MM.1S (cell line): ENCODE results near the gene PREX1.

Source experiments
- DNase-seq: peaks from one replicate; pipeline ENCODE4 v3.0.0-alpha.2; 2015
- H2AFZ ChIP-seq: fragments of 300-600 bp; sonication (generic); 2 replicates; pipeline ENCODE4 v1.6.0; 2016; ENCODE audit warnings: antibody characterized with exemption, low read length
- H3F3A ChIP-seq: fragments of 300-600 bp; sonication (generic); 2 replicates; pipeline ENCODE4 v1.6.1; 2016; ENCODE audit warnings: mild to moderate bottlenecking, antibody characterized with exemption, low read length, moderate library complexity, mixed read lengths; ENCODE audit not compliant: insufficient read depth
- H3K27ac ChIP-seq: fragments of 300-600 bp; sonication (generic); 2 replicates; pipeline ENCODE4 v1.5.1; 2016; ENCODE audit warnings: mild to moderate bottlenecking, low read length
- H3K27me3 ChIP-seq: fragments of 300-600 bp; sonication (generic); replicated peaks from 2 replicates; pipeline ENCODE4 v1.6.0; 2016; ENCODE audit warnings: low read length; ENCODE audit not compliant: insufficient read depth
- H3K36me3 ChIP-seq: fragments of 300-600 bp; sonication (generic); replicated peaks from 2 replicates; pipeline ENCODE4 v1.6.1; 2016; ENCODE audit warnings: mild to moderate bottlenecking, low read length, mixed read lengths; ENCODE audit not compliant: insufficient read depth
- H3K4me1 ChIP-seq: fragments of 300-600 bp; sonication (generic); 2 replicates; pipeline ENCODE4 v1.6.1; 2016; ENCODE audit warnings: low read length, mixed read lengths
- H3K4me2 ChIP-seq: fragments of 300-600 bp; sonication (generic); 2 replicates; pipeline ENCODE4 v1.6.0; 2016; ENCODE audit warnings: low read depth, low read length
- H3K4me3 ChIP-seq: fragments of 300-600 bp; sonication (generic); 2 replicates; pipeline ENCODE4 v1.5.1; 2016; ENCODE audit warnings: low read length, mixed read lengths
- H3K79me2 ChIP-seq: fragments of 300-600 bp; sonication (generic); 2 replicates; pipeline ENCODE4 v1.6.1; 2016; ENCODE audit warnings: mixed run types, low read length, mixed read lengths
- H3K9ac ChIP-seq: fragments of 300-600 bp; sonication (generic); 2 replicates; pipeline ENCODE4 v1.6.1; 2016; ENCODE audit warnings: low read length, mixed read lengths
- H3K9me2 ChIP-seq: fragments of 300-600 bp; sonication (generic); replicated peaks from 2 replicates; pipeline ENCODE4 v1.6.1; 2016; ENCODE audit warnings: mild to moderate bottlenecking, low read length, mixed read lengths; ENCODE audit not compliant: insufficient read depth
- H3K9me3 ChIP-seq: fragments of 300-600 bp; sonication (generic); replicated peaks from 2 replicates; pipeline ENCODE4 v1.6.1; 2016; ENCODE audit warnings: mild to moderate bottlenecking, low read length, mixed read lengths; ENCODE audit not compliant: insufficient read depth
- H4K20me1 ChIP-seq: fragments of 300-600 bp; sonication (generic); 2 replicates; pipeline ENCODE4 v1.6.1; 2016; ENCODE audit warnings: mild to moderate bottlenecking, low read length, moderate library complexity, mixed read lengths; ENCODE audit not compliant: insufficient read depth
- CTCF ChIP-seq: fragments of 300-600 bp; sonication (generic); IDR thresholded peaks from 2 replicates; pipeline ENCODE4 v1.5.1; 2016; ENCODE audit warnings: antibody characterized with exemption, low read length, mixed read lengths
- EZH2 ChIP-seq: fragments of 300-600 bp; sonication (generic); optimal IDR thresholded peaks from 2 replicates; pipeline ENCODE3; 2017; ENCODE audit warnings: low read depth, mild to moderate bottlenecking, antibody characterized with exemption, low read length, mixed read lengths
- EZH2phosphoT487 ChIP-seq: fragments of 300-600 bp; sonication (generic); IDR thresholded peaks from 2 replicates; pipeline ENCODE4 v1.6.1; 2018; ENCODE audit warnings: antibody characterized with exemption, low read length

PREX1 gene

GRCh38 chr20:48790473-48791003 lies 37.3 kb downstream of the PREX1 start:
- H3K79me2 ChIP-seq, result no peaks in the 10 kb centered on the region
- H3F3A ChIP-seq, result no peaks in the 10 kb centered on the region
- no peak overlapping the region for H3K4me2 ChIP-seq
- no peak overlapping the region for H2AFZ ChIP-seq
- no peak overlapping the region for H3K9ac ChIP-seq
- no peaks in the 10 kb centered on the region for H3K9me2 ChIP-seq
- H3K27me3 ChIP-seq, result no peaks in the 10 kb centered on the region
- no peaks in the 10 kb centered on the region for H3K36me3 ChIP-seq
- TF ChIP-seq CTCF, result no peak
- TF ChIP-seq EZH2phosphoT487, result no peak
- TF ChIP-seq EZH2, result no peak
- no peaks in the 10 kb centered on the region for H3K4me1 ChIP-seq
- no peak overlapping the region for H3K4me3 ChIP-seq
- DNase-seq, result no peak
- H4K20me1 ChIP-seq, result no peaks in the 10 kb centered on the region
- no peaks in the 10 kb centered on the region for H3K9me3 ChIP-seq
- no peak overlapping the region for H3K27ac ChIP-seq

- no peak overlapping the region for H3K27ac ChIP-seq
- H3K4me3 ChIP-seq, result no peak overlapping the region
- no peaks in the 10 kb centered on the region for H3K27me3 ChIP-seq
- no peak overlapping the region for H2AFZ ChIP-seq
- no peak overlapping the region for H3K4me2 ChIP-seq
- H3K79me2 ChIP-seq, result no peaks in the 10 kb centered on the region
- H3K9me3 ChIP-seq, result no peaks in the 10 kb centered on the region
- DNase-seq, result no peak
- H3K9ac ChIP-seq, result no peak overlapping the region
- no peaks in the 10 kb centered on the region for H3F3A ChIP-seq
- no peaks in the 10 kb centered on the region for H3K4me1 ChIP-seq
- no peaks in the 10 kb centered on the region for H3K36me3 ChIP-seq
- no peaks in the 10 kb centered on the region for H3K9me2 ChIP-seq
- H4K20me1 ChIP-seq, result no peaks in the 10 kb centered on the region
- TF ChIP-seq EZH2 (no peak), CTCF (no peak), EZH2phosphoT487 (no peak)
Observed at GRCh38 chr20:48789781-48790472, 37.9 kb downstream of the PREX1 start.

- H3K9me2 ChIP-seq, result no peaks in the 10 kb centered on the region
- H3K4me1 ChIP-seq, result no peaks in the 10 kb centered on the region
- H3K9ac ChIP-seq, result no peak overlapping the region
Observed at GRCh38 chr20:48789185-48789668, 38.6 kb downstream of the PREX1 start.

More at GRCh38 chr20:48789185-48789668, 38.6 kb downstream of the PREX1 start:
- H3K27me3 ChIP-seq, result no peaks in the 10 kb centered on the region
- no peak overlapping the region for H2AFZ ChIP-seq
- H4K20me1 ChIP-seq, result no peaks in the 10 kb centered on the region
- H3K9me3 ChIP-seq, result no peaks in the 10 kb centered on the region
- H3K4me2 ChIP-seq, result no peak overlapping the region
- TF ChIP-seq CTCF (no peak), EZH2phosphoT487 (no peak), EZH2 (no peak)
- no peaks in the 10 kb centered on the region for H3F3A ChIP-seq
- H3K27ac ChIP-seq, result no peak overlapping the region
- no peaks in the 10 kb centered on the region for H3K36me3 ChIP-seq
- H3K4me3 ChIP-seq, result no peak overlapping the region
- no peaks in the 10 kb centered on the region for H3K79me2 ChIP-seq
- no peak for DNase-seq
